ENCODE measurements around the gene GLI3.

GLI3 gene

DNA sequence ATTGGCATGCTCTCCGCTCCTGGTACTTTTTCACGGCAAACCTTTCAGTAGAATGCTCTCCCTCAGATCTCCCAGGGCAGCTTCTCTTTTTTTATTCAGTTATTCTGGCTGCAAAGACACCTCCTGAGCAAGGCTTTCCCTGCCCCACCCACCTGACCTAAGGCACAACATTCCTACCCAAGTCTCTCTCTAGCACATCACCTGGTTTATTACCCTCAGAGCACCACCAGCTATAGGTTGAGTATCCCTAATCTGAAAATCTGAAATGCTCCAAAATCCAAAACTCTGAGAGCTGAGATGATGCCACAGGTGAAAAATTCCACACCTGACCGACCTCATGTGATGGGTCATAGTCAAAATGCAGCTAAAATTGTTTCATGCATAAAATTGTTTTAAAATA lies 99.6 kb downstream of the GLI3 start:
- no peak for DNase-seq

DNA sequence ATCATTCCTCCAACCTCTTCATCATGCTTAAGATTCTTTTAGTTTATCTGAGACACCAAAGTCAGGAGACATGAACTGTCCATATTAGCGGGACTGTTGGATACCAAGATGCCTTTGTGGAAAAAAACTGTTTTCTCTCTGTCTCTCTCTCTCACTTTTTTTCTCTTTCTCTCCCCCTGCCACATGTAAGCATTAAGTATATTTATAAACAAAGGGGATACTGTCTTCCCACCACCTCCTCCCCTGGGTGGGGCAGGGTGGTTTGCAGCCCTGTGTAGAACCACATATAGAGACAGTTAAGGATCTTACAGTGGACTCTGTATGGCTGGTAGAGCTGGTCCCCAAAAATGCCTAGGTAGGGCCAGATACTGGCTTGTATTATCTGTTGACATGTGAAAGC lies 101.3 kb downstream of the GLI3 start:
- DNase-seq, result no peak

DNA sequence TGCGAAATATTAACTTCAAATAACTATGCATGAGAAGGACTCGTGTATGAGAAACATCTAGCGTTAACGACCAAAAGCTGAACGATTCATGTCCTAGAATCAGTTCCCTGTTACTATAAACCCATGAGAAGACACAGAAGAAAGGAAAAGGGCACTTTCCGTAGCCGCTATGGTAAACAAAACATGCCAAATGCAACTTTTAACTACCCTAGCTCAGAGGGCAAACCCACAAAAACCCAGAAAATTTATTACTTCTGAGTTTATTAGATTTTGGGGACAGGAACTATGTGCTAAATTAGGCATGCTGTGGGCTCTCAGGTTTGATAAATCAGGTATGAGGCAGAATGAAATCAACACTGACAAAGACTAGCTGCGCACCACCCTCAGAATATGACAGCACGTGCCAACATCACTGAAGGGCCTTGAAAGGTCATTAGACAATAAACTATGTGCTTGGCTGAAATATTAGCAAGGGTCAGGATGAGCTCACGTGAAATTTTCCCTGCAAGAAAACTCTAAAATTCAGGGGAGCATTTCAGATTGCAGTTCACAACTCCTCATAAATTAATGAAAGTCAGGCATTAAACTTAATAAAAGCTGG lies 102.6 kb downstream of the GLI3 start:
- no peak for DNase-seq

DNA sequence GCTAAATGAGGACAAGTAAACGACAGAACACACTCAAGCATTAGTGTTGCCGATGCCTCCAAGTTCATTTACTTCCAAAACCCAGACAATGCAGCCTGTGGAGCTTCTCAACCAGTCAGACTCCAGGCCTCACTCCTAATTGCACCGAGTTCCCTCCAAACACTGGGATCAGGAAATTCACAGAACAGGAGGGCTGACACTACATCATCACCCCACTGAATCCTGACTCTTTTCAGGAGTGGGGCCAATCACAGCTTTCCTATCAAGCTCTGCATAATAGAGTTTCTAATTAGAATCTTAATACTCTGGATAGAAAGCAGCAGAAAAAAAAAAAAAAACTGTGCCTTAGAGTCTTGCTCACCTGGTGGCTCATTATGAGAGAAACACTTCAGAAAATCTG lies 103.7 kb downstream of the GLI3 start:
- DNase-seq, result no peak

DNA sequence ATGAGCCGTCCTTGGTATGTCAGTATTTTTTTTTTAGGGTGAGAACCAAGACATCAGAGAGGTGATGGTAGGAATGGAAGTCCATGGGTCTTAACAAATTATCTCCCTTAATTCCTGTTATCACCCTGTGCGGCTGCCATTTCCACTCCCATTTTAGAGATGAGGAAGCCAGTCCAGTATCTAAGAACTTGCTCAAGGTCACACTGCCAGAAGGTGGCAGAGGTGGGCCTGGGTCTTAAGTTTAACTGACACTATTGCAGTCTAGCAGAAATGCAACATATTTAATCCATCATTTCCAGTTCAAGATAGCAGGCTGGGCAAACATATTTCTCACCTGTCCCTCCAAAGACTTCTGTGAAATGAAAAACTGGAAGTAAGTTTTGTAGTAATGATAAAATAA lies 108.3 kb downstream of the GLI3 start:
- DNase-seq, result no peak

DNA sequence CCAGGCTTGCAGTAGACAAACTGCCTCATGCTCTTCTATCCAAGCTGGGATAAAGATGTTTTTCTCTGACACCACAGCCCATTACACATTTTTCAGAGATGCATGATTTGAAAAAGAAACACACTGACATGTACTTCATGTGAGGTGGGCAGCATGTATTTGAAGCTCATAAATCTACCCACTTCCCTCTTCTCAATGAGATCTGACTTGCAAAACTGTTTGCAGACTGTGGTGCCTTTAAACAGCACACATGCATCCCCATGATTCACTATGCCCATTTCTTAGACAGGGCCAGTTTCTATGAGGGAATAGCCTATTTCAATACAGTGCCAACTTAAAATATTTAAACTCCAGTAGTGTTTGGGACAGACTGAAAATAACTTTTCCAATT lies 109.8 kb downstream of the GLI3 start:
- DNase-seq, result no peak

DNA sequence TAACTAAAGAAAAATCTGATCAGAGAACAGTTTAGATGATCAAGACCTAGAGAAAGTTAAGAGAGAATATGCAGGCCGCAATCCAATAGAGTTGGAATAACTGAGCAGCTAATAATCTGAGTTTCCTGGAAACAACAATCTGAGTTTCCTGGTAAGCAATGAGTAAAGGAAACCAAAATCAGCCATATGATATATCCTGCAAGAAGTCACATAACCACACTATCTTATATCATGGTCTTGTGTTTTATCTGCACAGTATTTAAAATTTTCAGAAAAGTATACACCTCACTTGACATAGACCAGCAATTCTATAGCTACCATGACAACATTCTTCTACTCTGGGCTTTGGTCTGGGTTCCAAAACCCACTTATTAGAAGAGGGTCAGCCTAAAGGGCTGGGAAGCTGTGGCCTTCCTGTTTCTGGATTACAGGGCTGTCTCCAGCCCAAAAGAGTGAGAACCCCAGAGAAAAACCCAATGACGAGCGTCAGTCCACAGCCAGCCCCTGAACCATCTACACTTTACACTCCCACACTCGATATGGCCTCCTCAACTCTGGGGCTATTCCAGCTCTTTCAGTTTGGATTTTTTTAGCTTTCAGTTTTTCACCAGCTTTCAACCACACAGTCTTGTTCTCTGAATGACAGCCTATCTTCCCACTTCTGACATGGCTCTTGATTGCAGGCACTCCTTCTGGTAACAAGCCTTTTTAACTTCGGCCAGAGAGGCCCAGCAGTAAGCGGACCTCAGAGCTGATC lies 110.4 kb downstream of the GLI3 start:
- DNase-seq, result no peak

DNA sequence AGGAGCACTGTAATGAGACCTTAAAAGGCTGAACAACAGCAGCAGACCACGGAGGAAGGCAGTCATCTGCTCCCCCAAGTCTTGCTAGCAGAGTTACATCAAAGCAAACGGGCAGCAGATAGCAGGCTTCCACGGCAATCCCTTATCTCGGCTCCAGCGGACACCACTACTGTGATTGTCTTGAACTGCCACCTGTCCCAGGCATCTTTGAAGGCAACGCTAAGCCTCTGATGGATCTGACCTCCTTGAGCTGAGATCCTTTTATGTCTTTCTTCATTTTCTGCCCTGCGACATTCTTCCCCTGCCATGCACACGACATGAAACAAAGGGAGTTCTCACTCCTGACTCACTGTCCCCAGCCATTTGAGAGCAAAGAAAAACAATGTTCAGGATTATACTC lies 111.7 kb downstream of the GLI3 start:
- no peak for DNase-seq

DNA sequence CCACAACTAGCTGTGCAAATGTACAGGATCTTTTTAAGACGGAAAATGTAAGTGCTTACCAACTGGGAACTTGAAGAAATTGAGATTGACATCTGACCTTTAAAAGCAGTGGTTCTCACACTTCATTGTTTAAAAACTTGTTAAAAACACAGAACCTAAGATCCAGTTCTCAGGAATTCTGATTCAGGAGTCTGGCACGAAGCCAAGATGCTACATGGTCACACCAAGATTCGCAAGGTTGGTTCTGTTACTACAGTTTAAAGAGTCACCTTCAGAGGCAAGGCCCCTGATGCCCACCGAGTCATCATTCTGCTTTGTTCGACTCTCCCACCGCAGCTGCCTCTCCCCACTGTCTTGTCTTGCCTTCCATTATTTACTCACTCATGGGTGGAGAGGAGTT lies 113.3 kb downstream of the GLI3 start:
- no peak for DNase-seq

DNA sequence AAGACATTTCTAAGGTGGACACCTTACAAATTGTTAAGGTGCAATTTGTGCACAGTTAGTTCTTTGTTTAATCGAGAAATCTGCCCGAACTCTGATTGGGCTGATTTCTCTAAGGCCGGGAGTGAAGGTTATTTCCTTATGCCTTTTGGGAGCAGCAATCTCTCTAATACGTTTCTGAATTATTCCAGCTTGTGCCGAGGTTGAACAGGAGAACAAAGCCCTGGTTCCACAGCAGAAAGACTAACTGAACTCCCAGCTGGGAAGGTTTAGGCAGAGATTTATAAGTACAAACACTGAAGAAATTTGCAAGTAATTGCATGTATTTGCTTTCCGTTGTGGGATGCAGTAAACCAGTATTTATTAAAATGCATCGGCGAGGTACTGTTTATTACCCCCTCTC lies 116.8 kb downstream of the GLI3 start:
- DNase-seq, result no peak

DNA sequence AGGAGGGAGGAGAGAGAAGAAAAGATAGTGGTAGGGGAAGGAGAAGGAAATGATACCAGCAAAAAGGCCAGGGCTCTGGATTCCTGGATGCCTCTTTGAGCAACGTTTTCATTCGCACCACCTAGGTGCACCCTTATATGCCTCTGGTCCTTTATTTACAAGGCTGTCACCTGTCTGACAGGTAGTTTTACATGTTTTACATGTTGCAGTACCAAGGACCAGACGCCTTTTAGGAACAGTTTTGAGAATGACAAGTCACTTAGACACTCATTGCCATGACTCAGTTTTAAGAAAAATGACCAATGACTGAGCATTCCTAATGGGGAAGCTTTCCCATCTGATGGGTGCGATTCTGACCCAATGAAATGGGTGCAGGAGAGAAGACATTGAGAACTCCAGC lies 119.8 kb downstream of the GLI3 start:
- no peak for DNase-seq

DNA sequence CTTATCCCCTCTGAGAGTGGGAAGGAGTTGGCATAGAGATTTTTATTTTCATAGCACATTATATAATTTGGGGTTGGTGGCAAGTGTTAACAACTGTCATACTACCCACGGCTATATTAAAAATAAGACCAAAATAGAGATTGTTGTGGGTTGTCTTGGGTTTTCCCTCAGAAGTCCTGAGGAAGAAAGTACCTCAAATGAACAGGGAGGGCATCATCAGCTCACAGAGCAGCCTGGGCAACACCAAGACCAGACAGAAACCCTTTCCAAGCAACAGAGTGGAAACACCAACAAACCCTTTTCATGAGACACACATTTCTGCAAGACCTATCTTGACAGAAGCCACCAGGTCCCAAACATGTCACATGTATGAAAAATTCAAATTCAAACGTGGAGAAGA lies 121.2 kb downstream of the GLI3 start:
- DNase-seq, result no peak

DNA sequence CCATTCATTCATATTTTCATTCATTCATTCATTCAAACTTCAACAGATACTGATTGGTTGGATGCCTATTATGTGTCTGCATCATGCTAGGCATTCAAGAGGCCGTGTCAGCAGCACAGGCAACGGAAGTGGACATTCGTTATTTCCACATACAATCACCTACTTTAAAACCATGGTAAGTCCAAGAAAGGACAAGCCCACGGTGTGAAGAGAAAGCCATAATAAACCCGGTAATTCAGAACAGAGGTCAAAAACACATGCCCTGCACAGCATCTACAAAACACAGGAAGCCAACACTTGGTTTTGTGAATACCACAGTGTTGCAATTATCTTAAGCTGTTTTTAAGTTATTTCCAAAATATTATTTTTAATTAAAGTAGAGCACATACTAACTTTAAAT lies 126.7 kb downstream of the GLI3 start:
- DNase-seq, result no peak

DNA sequence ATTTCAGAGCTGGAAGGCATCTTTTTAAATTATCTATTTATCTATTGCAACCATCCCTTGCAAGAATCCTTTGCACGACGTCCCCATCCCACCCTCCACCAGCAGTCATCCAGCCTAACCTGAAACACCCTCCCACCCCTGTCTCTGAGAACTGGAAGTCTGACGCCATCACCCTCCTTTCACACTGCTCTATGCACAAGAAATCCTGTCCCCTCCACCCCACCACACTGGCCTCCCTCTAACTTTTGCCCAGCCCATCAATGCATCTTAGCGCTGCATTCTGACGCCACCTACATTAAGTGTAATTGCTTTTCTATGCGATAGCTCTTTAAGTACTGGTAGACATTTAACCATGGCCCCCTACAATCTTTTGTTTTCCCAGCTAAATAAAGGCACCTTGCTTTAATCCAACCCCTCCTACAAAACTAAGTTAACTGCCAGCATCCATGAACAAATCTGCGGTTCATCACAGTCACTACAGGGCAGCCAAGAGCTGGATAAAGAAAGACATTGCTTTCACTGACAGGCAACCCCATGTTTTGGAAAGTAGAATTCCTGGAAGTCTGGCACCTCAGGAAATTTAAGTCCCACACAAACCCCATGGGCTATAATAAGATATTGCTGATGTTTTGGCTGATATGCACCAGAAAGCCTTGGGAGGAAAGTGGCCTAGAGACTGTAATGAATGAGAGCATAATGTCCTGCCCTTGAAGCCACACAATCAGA lies 128.0 kb downstream of the GLI3 start:
- DNase-seq, result no peak

DNA sequence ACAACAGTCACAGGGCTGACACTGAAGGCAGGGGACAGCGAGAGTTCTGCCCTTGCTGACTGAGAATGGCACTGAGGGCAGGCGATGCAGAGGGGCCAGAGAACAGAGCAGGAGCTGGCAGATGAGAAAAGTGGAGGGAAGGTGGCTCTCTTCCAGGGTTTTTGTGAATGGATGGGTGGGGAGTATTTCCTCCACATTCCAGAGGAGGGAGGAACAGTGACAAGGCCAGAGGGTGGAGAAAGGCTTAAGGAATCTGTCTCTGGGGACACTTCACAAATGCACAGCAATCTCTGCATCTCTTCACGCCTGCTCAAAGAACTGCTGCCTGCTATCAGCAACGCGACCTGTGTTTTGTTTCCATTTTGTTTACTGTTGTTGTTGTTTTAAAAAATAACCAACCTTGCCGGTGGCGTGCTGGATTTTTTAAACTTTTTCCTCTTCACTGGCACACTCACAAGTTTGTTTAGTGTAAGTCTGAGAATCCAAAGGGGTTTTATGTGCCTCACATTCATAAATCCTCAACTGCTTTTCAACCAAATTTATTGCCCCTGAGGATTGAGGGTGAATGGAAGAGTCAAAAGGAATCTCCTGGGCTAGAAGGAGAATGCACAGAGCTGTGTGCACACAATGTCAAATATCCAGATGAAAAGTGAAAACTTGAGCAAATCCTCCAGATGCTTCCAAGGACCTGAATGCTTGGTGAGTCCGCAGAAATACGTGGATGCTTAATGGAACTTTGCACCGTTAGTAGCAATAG lies 129.3 kb downstream of the GLI3 start:
- DNase-seq, result no peak

DNA sequence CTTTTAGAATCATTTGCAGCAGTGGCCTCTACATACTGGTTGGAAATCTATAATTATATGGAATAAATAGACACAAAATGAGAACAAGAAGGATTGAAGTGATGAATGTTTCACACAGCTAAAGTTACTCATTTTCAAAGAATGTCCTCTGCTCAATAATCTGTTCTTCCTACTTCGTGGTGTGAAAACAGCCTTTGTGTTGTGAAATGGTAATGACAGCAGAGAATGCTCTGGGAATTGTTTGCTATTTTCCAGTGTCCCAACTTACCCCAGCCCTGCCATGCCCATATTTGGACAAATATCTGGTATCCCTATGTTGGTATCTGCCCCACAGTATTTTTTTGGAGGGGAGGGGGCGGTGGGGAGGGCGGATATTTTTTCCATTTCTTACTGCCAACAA lies 130.4 kb downstream of the GLI3 start:
- no peak for DNase-seq

DNA sequence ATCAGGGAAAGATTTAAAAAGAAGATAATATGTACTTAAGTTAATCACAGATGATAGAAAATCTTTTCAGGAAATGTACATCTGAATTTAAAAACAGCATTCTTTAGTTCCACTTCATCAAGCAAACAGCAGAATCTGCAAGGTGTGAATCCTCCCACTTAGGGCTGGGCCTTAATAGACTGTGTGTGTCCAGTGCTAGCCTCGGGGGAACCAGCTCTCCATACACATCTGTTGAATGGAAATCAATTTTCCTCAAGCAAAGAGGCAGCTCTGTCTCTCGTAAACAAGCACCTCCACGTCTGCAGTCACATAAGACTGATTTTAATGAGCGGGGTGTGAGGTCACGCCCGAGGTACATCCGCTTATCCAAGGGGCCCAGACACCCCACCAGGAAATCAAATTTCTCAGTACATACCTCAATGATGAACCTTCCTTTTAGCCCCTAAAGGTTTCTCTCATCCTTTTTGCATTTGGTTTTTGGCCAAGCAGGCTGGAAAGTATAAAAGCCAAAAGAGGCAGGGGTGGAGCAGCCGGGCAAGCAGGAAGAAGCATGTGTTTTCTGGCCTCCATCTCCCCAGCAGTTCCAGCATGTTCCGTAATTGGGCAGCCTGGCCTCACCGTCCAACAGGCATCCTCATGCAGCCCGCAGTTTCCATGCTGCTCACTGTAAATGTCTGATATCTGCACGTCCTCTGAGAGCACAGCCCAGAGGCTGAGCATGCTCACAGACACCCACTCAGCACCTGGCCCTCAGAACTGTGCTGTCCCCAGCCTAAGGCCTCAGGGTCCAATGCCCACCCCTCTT lies 131.3 kb downstream of the GLI3 start:
- DNase-seq, result no peak

DNA sequence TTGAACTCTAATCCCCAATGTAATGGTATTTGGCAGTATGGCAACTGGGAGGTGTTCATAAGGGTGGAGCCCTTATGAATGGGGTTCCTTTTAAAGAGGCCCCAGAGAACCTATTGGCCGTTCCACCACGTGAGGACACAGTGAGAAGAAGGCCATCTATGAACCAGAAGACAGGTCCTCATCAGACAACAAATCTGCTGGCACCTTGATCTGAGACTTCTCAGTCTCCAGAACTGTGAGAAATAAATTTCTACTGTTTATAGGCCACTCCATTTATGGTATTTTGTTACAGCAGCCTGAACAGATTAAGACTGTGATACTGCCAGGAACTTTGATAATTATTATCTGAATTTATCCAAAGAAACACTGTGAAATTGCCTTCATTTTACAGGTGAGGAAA lies 132.3 kb downstream of the GLI3 start:
- no peak for DNase-seq

DNA sequence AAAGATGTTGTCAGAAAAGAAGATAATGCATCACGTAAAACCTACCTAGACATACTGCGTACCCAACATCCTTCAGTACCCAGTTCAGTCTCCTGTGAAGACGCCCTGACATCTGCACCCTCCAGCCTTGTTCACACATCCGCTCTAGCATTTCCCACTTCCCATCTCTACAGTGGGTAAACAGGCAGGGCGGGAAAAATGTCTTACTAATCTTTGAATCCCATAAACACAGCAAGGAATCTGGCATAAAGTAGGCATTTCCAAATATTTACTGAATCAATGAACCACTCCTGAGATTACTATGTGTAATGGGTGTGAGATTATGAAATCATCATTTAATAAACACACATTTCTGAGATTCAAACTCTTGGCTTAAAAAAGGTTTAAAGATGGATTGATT lies 132.8 kb downstream of the GLI3 start:
- no peak for DNase-seq

DNA sequence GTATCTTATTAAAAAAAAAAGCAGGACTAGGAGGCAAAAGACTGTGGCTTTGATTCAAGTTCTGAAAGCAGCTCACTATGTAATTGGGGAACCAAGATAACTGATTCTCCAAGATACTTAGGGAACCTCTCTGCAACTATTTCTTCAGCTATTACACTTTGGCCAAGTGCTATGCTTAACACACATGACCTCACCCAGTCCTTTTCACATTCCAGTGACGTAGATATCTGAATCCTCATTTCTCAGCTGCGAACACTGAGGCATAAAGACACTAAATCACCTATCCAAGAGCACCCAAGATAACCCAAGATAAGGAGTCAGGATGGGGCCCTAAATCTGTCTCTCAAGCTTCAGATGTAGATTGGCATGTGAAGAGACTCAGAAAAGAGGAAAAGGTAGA lies 133.6 kb downstream of the GLI3 start:
- DNase-seq, result no peak

DNA sequence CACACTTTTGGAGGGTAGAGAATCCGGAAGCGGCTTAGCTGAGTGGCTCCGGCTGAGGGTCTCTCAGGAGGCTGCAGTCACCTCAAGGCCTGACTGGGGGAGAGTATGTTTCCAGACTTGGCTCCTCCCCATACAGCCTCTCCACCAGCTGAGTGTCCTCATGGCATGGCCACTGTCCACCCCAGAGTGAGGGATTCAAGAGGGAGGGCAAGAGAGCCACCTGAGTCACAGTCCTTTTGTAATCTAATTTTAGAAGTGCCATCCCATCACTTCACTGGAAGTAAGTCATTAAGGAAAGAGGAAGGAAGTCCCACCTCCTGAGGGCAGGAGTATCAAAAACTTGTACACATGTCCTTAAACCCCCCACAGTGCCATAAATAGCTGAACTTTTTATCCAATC lies 134.0 kb downstream of the GLI3 start:
- DNase-seq, result no peak

DNA sequence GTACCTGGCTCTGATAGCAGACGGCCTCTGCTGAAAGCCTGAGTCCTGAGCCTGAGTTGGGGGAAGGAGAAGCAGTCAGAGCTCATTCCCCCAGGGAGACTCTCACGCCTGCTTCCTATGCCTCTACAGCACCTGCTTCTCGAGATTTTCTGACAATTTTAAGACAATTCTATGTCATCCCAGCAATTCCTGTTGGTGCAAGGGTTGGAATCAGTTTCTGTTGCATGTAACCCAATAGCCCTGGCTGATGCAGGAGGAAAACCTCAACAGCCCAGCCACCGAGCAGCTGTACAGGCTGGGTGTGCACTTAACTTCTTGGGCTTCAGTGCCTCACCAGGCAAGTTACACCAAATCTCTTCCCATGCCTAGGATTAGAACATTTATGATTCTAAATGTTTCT lies 134.7 kb downstream of the GLI3 start:
- DNase-seq, result no peak

DNA sequence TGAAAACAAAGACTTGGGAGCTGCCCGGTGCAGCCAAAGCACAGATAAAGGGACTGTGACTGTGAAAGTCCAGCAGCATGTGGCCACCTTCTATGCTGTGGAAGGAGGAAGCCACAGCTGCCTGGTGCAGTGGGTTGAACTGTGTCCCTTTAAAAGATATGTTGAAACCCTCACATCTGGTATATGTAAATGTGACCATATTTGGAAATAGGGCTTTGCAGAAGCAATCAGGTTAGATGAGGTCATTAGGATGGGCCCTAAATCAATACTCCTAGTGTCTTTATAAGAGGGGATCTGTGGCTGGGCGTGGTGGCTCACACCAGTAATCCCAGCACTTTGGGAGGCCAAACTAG lies 136.9 kb downstream of the GLI3 start:
- no peak for DNase-seq

Data from stimulated activated CD4-positive, alpha-beta T cell treated with anti-CD3 and anti-CD28 coated beads, Interleukin-12 subunit alpha, Interleukin-12 subunit beta, amount 100 ng/mL, for 4 hours (primary cell).